Measurements from ENCODE around the gene IFT81. TPM values are rescaled to one million over a fixed set of nuclear protein-coding genes. Genes with fewer than 3 reads are reported as not detected.
"Not testable (repeated sequence)": the region's sequence is repeated elsewhere in the genome, so short reads cannot be mapped to it uniquely, and the experiment has no call there.

IFT81 gene, protein sequence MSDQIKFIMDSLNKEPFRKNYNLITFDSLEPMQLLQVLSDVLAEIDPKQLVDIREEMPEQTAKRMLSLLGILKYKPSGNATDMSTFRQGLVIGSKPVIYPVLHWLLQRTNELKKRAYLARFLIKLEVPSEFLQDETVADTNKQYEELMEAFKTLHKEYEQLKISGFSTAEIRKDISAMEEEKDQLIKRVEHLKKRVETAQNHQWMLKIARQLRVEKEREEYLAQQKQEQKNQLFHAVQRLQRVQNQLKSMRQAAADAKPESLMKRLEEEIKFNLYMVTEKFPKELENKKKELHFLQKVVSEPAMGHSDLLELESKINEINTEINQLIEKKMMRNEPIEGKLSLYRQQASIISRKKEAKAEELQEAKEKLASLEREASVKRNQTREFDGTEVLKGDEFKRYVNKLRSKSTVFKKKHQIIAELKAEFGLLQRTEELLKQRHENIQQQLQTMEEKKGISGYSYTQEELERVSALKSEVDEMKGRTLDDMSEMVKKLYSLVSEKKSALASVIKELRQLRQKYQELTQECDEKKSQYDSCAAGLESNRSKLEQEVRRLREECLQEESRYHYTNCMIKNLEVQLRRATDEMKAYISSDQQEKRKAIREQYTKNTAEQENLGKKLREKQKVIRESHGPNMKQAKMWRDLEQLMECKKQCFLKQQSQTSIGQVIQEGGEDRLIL
- 10 to 100 TPM; 14.1 to 25.9 (median 17.6) TPM for polyA plus RNA-seq (ENCODE audit: insufficient read length in 10 of 10)
- long read RNA-seq, donor 1, partial matches to known transcripts = 0 of 1 reads
- long read RNA-seq, donor 1, other reads (novel, unspliced or antisense) = 0 of 1 reads
- long read RNA-seq, donor 2 = 0 reads
- long read RNA-seq, donor 3 = 0 reads
- long read RNA-seq, donor 4 = 0 reads
- long read RNA-seq, donor 5, partial matches to known transcripts = 5 of 6 reads
- long read RNA-seq, donor 5, other reads (novel, unspliced or antisense) = 0 of 6 reads
- long read RNA-seq, donor 6 = 0 reads
- long read RNA-seq, donor 7, partial matches to known transcripts = 0 of 2 reads
- long read RNA-seq, donor 7, other reads (novel, unspliced or antisense) = 0 of 2 reads
- long read RNA-seq, donor 8, partial matches to known transcripts = 0 of 1 reads
- long read RNA-seq, donor 8, other reads (novel, unspliced or antisense) = 0 of 1 reads
- long read RNA-seq, donor 9 = 0 reads

DNA sequence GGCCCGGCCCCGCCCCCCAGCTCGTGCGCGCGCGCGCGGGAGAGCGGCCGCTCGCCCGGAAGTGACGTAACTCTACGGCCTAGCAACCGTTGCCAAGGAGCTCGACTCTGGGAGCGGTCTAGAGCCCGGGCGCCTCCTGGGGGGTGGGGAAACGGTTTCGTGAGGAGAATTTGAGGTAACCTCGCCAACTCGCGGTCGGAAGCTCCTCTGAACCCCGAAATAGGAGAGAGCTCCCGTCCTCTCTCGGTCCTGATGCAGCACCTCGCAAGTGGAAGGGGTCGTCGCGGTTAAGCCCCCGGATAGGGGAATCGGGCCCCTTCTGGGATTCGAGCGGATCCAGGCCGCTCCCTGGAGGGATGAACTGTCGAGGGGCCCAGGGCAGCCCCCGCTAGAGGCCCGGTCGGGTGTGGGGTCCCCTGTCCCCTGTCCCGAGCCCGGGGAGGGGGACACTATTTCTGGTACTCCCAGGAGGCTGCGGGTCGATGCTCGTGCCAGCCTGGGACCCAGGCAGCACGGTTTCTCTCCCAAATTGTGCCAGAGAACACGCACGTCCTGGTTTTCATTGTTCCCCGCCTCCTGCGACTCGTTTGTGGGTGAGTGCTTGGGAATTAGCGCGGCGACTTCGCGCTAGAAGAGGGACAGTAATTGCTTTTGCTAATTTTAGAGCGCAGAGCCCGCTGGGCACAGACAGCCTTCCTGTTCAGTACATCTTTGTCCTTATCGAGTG is at the start of gene IFT81:
TSS of gene IFT81 (plus strand) at position 89 of the 727 bp plus-strand sequence. CDS start 3,024 bp downstream, outside the sequence.
- peak; percentile 95 to 97 (median 97) for DNase-seq

DNA sequence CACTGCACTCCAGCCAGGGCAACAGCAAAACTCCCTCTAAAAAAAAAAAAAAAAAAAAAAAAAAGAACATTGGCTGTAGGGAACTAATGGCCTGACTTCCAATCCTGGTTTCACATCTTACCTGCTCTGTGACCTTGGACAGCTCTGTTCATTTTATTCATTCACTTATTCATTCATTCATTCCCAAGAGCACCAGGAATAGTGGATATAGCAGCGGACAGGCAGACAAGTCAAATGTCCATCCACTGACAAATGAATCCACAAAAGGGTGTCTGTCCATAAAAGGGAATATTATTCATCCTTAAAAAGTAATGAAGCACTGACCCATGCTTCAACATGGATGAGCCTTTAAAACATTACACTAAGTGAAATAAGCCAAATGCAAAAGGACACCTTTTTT is 48.3 kb upstream of the IFT81 start:
- no peak for DNase-seq

DNA sequence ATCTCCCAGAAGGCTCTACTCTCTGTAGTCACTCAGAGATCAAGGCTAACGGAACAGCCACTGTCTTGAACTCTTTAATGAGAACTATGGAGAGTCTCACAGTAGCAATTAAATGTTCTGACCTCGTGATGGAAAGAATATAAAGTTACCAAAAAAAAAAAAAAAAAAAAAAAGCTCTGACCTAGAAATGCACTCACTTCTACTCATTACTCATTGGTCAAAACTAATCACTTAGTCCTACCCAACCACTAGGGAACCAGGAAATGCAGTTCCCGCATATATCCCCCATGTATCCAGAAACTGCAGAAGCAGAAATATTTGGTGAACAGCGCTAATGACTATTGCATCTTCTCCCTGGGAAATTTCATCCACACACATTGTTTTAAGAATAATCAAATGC is 46.4 kb upstream of the IFT81 start:
- no peak for DNase-seq

DNA sequence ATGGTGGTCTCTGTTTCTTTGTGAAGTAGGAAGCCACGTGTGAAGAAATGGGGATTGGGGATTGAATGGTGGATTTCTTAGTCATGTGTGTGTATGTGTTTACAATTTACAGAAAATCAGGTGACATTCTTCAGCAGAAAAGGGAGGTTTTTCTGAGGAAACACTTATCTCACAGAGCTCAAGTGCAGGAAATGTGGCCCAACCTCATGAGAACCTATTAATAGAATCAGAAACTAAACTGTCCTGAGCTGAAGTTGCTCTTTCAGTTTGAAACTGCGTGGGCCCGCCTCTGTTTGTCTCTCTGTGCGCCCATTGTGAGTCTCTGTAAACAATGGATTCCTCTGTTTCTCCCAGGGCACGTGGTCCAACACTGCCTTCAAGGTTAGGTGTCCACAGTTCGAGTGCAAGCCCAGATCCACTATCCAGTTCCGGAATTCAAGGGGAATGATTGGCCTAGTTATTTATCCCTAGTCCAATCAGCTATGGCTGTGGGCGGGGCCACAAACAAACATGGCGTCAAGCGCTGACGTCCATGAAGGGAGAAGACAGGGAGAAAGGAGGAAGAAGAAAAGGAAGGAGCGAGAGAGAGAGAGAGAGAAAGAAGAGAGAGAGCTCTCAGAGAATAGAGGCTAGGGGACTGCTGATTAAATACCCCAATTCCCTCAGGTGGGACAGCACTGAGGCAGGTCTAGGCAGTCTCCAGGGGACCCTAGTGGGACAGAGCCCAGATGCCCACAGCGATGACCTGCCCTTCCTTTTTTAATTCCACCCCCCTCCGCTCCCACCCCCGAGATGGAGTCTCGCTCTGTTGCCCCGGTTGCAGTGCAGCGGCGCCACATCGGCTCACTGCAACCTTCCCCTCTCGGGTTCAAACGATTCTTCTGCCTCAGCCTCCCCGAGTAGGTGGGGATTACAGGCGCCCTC is 44.4 kb upstream of the IFT81 start:
- DNase-seq = peak in 1 of 3 donors; percentile 26

DNA sequence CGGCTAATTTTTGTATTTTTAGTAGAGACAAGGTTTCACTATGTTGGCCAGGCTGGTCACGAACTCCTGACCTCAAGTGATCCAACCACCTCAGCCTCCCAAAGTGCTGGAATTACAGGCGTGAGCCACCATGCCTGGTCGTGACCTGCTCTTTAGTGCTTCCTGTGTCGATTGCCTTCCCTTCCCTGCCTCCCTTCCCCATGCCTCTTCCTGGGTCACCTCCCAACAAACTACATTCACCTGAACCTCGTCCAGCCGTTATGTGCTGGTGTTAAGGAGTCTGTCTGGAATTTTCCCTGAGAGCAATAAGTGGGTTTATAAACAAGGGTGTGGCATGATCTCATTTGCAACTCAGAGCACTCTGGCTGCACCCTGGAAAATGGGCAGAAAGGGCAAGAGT is 43.7 kb upstream of the IFT81 start:
- DNase-seq = no peak

DNA sequence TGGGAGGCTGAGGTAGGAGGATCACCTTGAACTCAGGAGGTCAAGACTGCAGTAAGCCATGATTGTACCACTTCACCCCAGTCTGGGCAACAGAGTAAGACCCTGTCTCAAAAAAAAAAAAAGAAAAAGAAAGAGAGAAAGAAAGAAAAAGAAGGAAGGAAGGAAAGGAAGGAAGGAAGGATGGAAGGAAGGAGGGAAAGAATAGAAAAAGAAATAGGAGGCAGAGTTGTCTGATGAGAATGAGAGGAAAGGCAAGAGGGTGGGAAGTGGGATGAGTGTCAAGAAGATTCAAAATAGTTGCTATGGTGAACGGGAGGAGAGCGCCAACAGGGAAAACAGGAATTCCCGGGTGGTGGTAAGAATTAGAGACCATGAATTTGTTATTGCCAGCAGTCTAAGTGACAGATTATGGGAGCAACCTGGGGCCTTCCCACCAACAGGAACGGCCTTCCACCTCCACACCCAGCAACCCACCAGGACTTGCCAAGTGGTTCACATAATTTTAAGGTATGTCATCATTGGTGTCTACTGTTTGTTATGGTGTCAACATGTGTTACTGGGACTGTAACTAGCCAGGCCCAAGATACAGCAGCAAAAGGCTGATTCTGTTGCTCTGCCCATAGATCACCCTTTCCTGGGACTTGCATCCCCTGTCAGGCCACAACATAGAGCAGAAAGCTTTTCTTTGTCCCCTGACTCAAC is 39.7 kb upstream of the IFT81 start:
- DNase-seq = no peak

DNA sequence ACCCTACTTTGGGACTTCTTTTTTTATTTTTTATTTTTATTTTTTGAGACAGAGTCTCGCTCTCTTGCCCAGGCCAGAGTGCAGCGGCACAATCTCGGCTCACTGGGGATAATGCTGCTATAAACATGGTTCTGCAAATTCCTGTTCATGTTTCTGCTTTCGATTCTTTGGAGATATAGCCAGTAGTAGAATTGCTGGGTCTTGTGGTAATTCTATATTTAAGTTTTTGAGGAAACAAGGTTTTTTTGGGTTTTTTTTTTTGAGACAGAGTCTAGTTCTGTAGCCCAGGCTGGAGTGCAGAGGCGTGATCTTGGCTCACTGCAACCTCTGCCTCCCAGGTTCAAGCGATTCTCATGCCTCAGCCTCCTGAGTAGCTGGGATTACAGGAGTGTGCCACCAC is 35.9 kb upstream of the IFT81 start:
- not testable (repeated sequence) for DNase-seq

DNA sequence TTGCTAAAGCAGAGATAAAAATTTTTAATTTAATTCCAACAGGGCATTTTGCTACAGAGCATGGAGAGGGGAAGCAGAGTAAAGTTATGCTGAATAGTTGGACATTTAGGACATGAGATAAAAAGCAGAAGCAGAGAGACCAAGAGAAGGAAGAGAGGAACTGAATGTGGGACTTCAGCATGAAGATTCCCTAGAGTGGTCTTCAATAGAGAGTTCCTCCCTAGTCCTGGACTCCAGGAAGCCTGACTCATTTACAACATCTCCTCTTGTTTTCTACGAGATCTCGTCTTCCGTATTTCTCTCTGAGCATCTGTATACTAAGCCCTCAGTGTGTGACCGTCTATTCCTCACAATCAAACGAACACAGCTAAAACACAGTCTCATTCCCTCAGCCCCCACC is 35.2 kb upstream of the IFT81 start:
- DNase-seq = peak in 1 of 3 donors; percentile 7

DNA sequence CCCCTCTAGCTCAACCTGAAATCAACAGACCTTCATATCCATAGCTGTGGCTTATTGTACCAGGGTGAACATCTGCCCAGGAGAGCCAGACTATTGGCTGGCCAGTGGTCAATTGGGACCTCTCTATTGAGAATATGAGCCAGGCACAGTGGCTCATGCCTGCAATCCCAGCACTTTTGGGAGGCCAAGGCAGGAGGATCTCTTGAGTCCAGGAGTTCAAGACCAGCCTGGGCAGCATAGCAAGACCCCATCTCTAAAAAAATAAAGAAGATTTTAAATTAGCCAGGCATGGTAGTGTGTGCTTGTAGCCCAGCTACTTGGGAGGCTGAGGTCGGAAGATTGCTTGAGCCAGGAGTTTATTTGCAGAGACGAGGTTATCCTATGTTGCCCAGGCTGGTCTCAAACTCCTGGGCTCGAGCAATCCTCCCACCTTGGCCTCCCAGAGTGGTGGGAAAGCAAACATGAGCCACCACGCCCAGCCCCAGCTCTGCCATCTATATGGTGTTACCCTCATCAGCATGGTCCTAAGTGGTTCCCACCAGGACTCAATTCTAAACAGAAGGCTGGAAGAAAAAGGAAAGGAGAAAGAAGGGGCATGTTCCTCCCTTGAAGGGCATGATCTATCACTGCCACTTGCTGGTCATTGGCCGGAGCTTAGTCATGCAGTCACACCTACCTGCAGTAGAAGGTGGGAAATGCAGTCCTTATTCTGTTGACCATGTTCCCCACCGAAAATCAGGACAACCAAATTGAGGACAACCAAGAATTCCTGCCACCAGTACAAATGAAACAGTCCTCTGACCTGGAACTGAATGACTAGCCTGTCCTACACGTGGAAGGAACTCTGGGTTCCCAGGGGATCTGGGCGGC is 33.7 kb upstream of the IFT81 start:
- no peak for DNase-seq

DNA sequence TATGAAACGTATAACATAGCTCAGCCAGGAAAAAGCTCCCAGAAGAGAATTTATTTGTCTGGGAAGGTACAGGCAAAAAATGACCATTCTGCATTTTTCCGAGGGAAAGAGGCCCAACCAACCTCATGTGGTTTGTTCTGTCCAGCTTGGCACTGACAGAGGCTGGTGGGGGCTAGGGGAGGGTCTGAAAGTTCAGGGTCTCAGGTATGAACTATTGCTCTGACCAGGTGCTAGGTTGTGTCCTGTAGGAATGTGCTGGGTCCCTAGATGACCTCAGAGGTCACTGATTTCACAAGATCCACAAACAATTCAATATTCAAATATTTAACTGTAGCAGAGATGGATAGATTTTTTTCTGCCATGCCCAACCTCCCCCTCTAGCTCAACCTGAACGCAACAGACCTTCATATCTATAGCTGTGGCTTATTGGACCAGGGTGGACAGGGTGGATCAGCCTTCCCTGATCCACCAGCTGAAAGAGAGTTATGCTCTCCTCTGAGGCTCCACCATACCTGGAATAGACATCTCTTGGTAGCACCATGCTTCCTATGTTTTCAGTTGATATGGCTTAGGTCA is 32.9 kb upstream of the IFT81 start:
- DNase-seq = no peak

DNA sequence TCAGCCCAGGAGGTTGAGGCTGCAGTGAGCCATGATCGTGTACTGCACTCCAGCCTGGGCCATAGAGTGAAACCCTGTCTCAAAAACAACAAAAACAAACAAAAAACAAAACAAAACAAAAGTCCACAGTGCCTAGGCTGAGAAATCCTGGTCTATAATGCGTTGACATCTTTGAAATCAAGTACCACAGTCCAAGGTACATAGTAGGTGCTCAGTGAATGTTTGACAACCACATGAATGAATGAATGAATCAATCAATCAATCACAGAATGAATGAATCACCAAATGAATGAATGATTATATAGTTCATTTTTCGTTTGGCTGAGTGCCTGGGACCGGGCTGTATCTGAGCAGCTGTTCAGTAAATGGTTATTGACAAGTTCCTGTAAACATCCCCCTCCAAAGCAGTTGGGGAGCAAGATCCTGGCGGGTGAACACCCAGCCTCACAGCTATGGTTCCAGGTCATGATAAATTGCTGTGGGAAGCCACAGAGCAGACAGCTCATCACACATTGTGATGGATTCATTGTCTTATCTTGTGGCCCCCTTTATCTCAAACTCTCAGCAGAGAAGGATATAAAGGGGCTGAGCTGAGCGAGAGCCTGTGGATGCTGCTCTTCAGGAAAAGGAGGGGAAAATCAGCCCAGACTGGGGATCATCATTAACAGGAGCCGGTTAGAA is 30.4 kb upstream of the IFT81 start:
- no peak for DNase-seq

DNA sequence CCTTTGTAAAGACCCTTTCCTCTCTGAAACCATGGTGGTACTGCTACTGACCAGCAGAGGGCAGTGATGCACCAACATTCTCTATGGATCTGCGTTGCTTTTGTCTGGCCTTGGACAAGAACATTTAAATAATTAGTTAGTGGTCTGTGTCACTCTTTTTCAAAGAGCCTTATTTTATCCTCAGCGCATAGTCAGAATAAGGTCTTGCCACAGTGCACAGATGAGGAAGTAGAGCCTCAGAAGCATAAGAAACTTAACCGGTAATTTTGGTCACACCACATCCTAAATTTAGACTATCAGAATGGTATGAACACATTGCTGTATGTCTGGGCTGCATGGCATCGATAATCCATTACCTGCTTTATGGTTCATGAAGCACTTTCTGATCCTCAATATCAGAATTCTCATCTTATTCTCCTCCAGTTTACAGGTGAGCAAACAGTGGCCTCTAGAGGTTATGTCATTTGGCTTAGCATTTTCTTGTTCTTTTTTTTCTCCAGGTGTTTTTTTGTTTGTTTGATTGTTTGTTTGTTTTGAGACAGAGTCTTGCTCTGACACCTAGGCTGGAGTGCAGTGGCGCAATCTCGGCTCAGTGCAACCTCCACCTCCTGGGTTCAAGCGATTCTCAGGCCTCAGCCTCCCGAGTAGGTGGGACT is 23.7 kb upstream of the IFT81 start:
- peak; percentile 71 to 90 (median 82) for DNase-seq

DNA sequence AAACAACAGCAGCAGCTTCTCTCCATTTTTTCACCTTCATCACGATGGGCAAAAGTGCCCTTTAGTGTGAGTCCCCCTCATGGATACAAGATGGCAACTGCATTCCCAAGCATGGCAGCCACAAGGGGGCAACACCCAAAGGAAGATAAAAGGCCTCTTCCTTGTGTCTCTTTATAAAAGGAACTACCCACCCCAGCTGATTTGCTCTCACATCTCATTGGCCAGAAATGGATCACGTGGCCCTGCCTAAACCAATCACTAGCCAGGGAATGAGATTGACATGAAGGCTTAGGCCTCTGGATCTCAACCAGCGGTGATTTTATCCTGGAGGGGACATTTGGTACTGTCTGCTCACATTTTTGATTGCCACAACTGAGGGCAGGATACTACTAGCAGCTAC is 21.9 kb upstream of the IFT81 start:
- peak in 1 of 3 donors; percentile 57 for DNase-seq

DNA sequence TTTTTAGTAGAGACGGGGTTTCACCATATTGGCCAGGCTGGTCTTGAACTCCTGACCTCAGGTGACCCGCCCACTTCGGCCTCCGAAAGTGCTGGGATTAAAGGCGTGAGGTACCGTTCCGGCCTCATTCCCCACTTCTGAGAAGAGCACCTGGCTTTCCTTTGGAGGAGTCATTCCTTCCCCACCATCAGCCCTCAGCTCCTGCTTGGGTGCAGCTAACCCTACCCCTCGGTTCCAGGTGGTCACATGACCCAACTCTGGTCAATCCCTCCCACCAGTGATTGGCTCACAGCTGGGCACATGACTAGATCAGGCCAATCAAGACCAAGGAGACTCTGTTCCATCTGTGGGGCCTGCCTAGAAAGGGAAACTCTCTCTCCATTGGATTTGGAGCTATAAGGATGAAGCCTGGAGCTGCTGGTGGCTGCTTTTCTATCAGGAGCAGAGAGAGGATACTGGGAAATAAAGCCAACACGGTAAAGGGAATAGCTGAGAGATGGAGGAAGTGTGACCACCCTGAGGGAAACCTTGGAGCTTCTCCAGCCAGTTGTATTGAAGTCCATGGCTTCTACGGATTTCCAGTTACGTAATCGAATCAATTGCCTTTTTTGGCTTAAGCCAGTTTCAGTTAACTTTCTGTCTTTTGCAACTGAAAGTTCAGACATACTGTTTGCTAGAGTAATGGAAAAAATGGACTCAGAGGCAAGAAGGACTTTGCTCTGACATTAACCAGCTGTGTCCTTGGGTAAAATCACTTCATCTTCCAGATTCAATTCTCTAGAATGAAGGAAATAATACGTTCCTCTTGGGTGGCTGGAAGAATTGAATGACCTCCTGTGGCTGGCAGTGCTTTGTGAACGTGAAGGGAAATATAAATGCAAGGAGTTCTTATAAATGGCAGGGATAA is 19.7 kb upstream of the IFT81 start:
- peak in 2 of 3 donors; percentile 43 to 81 for DNase-seq

DNA sequence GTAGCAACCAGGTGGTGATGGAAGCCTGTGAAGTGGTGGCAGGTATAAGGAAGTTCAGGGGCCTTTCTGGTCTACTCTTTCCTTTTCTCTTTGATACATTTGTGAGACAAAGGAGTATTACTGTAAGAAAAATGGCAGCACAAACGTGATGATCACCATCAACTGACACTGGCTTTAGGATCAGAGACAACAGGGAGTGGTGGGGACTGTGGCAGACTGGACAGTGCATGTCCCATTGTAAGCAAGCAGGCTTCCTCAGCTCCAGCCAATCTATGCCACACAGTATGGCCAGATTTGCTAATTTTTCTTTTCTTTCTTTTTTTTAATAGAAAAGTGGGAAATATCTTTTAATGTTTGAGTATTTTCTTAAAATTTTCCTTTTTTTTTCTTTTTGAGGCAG is 19.0 kb upstream of the IFT81 start:
- no peak for DNase-seq

DNA sequence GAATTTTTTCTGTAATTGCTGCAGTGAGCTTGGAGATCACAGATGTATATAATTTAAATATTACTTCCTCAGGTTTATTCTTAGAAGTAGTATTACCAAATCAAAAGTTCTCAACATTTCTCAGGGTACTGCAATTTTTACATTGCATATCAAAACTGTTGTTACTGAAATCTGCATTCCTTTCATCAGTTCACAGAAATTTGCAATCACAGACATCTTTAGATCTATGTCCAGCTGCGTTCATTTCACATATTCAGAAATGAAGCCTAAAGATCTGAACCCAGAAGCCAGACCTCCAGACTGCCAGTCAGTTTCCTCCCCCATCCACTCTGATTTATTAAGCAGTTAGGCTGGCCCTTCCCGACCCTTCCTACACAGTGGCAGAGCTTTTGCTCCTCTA is 18.2 kb upstream of the IFT81 start:
- DNase-seq = no peak

Data from muscle of back (tissue), 13 donors.